Esophagus squamous epithelium (tissue), 4 donors: ENCODE measurements around the gene MAP7D3.

Experiments
- CTCF ChIP-seq, 6 experiments: fragments of 450-650 bp in 4 of 6; fragments of 200-600 bp in 2 of 6; sonication (generic) in 2 of 6; IDR thresholded peaks; one replicate each; pipeline ENCODE4 v1.5.1; 2016 to 2019; ENCODE audit warnings: antibody characterized with exemption in 6 of 6, mild to moderate bottlenecking in 4 of 6, moderate library complexity in 4 of 6
- POLR2A ChIP-seq, 4 donors: fragments of 450-650 bp; IDR thresholded peaks; one replicate each; pipeline ENCODE4 v1.6.1; 2017; ENCODE audit warnings: antibody characterized with exemption in 4 of 4, mild to moderate bottlenecking in 4 of 4, moderate library complexity in 3 of 4

- TF ChIP-seq CTCF (IDR thresholded peaks at IDR 0.05) (no peak), POLR2A (IDR thresholded peaks at IDR 0.05) (no peak)
These were observed 54.5 kb downstream of the MAP7D3 start for GRCh38 chrX:136196691-136197155.
